HEK293 (cell line): ENCODE data around the gene BSCL2.
A peak's percentile ranks its signal among the peaks of the same experiment; 100 is the strongest.

ENCODE experiments used
- CTCF ChIA-PET: fragments of 350-600 bp; formaldehyde crosslinking; extraction: SDS; loops from one replicate; lab custom pipeline; 2021; ENCODE audit warnings: antibody characterized with exemption; lab: Yijun Ruan, JAX
- POLR2A ChIA-PET: fragments of 300-600 bp; formaldehyde crosslinking; extraction: SDS; loops from one replicate; lab custom pipeline; 2020; ENCODE audit warnings: antibody characterized with exemption, inconsistent platforms; lab: Yijun Ruan, JAX
- H3K27ac ChIP-seq: fragments of 200-500 bp; sonication (Bioruptor generic); 2 replicates; pipeline ENCODE4 v1.5.1; 2014; ENCODE audit warnings: low read depth, low read length, control low read depth, inconsistent platforms; ENCODE audit errors: extremely low read depth
- H3K36me3 ChIP-seq, 2 experiments: fragments of 200-500 bp in 1 of 2; sonication (Bioruptor generic) in 1 of 2; 1 replicate in 1 of 2; 2 replicates in 1 of 2; pipeline ENCODE4 v1.5.1; 2014 to 2017; ENCODE audit warnings: inconsistent platforms in 2 of 2, low read length in 2 of 2; ENCODE audit not compliant: control insufficient read depth in 2 of 2, insufficient read depth in 1 of 2
- H3K4me1 ChIP-seq: fragments of 200-500 bp; sonication (Bioruptor generic); 2 replicates; pipeline ENCODE4 v1.5.1; 2014; ENCODE audit warnings: mild to moderate bottlenecking, low read length, inconsistent platforms; ENCODE audit not compliant: control insufficient read depth, insufficient read depth
- H3K4me3 ChIP-seq: 2 replicates; pipeline ENCODE4 v1.5.1; 2011; ENCODE audit warnings: low read depth, mild to moderate bottlenecking, control low read depth, low read length, moderate library complexity
- H3K9me3 ChIP-seq: fragments of 200-500 bp; sonication (Bioruptor generic); 2 replicates; pipeline ENCODE4 v1.5.1; 2014; ENCODE audit warnings: low read depth, low read length, inconsistent platforms; ENCODE audit not compliant: control insufficient read depth, insufficient read depth
- GLIS2 ChIP-seq: fragments of 450-650 bp; formaldehyde crosslinking; IDR thresholded peaks from 2 replicates; pipeline ENCODE4 v1.5.1; 2016; ENCODE audit warnings: missing biosample characterization, missing genetic modification characterization
- KLF9 ChIP-seq: fragments of 450-650 bp; formaldehyde crosslinking; IDR thresholded peaks from 2 replicates; pipeline ENCODE4 v1.5.1; 2016; ENCODE audit warnings: missing biosample characterization, missing genetic modification characterization, low read depth
- PRDM10 ChIP-seq: fragments of 450-650 bp; formaldehyde crosslinking; IDR thresholded peaks from 2 replicates; pipeline ENCODE4 v1.5.1; 2016; ENCODE audit warnings: missing biosample characterization, missing genetic modification characterization
- SCRT2 ChIP-seq: fragments of 450-650 bp; formaldehyde crosslinking; IDR thresholded peaks from 2 replicates; pipeline ENCODE4 v1.5.1; 2016; ENCODE audit warnings: missing biosample characterization, missing genetic modification characterization
- SP7 ChIP-seq: fragments of 450-650 bp; formaldehyde crosslinking; IDR thresholded peaks from 2 replicates; pipeline ENCODE4 v1.5.1; 2016; ENCODE audit warnings: missing biosample characterization, missing genetic modification characterization
- ZBTB17 ChIP-seq: fragments of 450-650 bp; formaldehyde crosslinking; IDR thresholded peaks from 2 replicates; pipeline ENCODE4 v1.5.1; 2016; ENCODE audit warnings: missing biosample characterization, missing genetic modification characterization
- ZBTB49 ChIP-seq: fragments of 450-650 bp; formaldehyde crosslinking; IDR thresholded peaks from 2 replicates; pipeline ENCODE4 v1.5.1; 2016; ENCODE audit warnings: missing biosample characterization, missing genetic modification characterization, low read depth
- ZFHX2 ChIP-seq: fragments of 450-650 bp; formaldehyde crosslinking; conservative IDR thresholded peaks from 2 replicates; pipeline ENCODE4 v1.5.1; 2016; ENCODE audit warnings: missing biosample characterization, missing genetic modification characterization
- ZIC2 ChIP-seq: fragments of 450-650 bp; formaldehyde crosslinking; IDR thresholded peaks from 2 replicates; pipeline ENCODE4 v1.5.1; 2016; ENCODE audit warnings: missing biosample characterization, missing genetic modification characterization
- ZNF146 ChIP-seq: fragments of 450-650 bp; formaldehyde crosslinking; IDR thresholded peaks from 2 replicates; pipeline ENCODE4 v1.5.1; 2016; ENCODE audit warnings: missing biosample characterization, missing genetic modification characterization
- ZNF157 ChIP-seq: fragments of 450-650 bp; formaldehyde crosslinking; IDR thresholded peaks from 2 replicates; pipeline ENCODE4 v1.5.1; 2016; ENCODE audit warnings: missing biosample characterization, missing genetic modification characterization
- ZNF169 ChIP-seq: fragments of 450-650 bp; formaldehyde crosslinking; IDR thresholded peaks from 2 replicates; pipeline ENCODE4 v1.5.1; 2016; ENCODE audit warnings: missing biosample characterization, missing genetic modification characterization
- ZNF175 ChIP-seq: fragments of 450-650 bp; formaldehyde crosslinking; IDR thresholded peaks from 2 replicates; pipeline ENCODE4 v1.5.1; 2016; ENCODE audit warnings: missing biosample characterization, missing genetic modification characterization
- ZNF239 ChIP-seq: fragments of 450-650 bp; formaldehyde crosslinking; IDR thresholded peaks from 2 replicates; pipeline ENCODE4 v1.5.1; 2016; ENCODE audit warnings: missing biosample characterization, missing genetic modification characterization
- ZNF335 ChIP-seq: fragments of 450-650 bp; formaldehyde crosslinking; conservative IDR thresholded peaks from 2 replicates; pipeline ENCODE4 v1.5.1; 2016; ENCODE audit warnings: missing biosample characterization, missing genetic modification characterization
- ZNF341 ChIP-seq: fragments of 450-650 bp; formaldehyde crosslinking; IDR thresholded peaks from 2 replicates; pipeline ENCODE4; 2016; ENCODE audit warnings: low read depth, missing biosample characterization, missing genetic modification characterization
- ZNF354C ChIP-seq: fragments of 450-650 bp; formaldehyde crosslinking; IDR thresholded peaks from 2 replicates; pipeline ENCODE4 v1.5.1; 2016; ENCODE audit warnings: missing biosample characterization, missing genetic modification characterization, low read depth, borderline replicate concordance
- ZNF394 ChIP-seq: fragments of 450-650 bp; formaldehyde crosslinking; IDR thresholded peaks from 2 replicates; pipeline ENCODE4 v1.5.1; 2016; ENCODE audit warnings: missing biosample characterization, missing genetic modification characterization, mild to moderate bottlenecking, moderate library complexity, borderline replicate concordance
- ZNF449 ChIP-seq: fragments of 450-650 bp; formaldehyde crosslinking; IDR thresholded peaks from 2 replicates; pipeline ENCODE4 v1.5.1; 2017; ENCODE audit warnings: missing biosample characterization, mild to moderate bottlenecking, missing genetic modification characterization, moderate library complexity
- ZNF555 ChIP-seq: fragments of 450-650 bp; formaldehyde crosslinking; conservative IDR thresholded peaks from 2 replicates; pipeline ENCODE4 v1.5.1; 2017; ENCODE audit warnings: missing biosample characterization, mild to moderate bottlenecking, missing genetic modification characterization, inconsistent platforms
- ZNF645 ChIP-seq: fragments of 450-650 bp; formaldehyde crosslinking; IDR thresholded peaks from 2 replicates; pipeline ENCODE4; 2016; ENCODE audit warnings: missing biosample characterization, missing genetic modification characterization
- ZNF701 ChIP-seq: fragments of 450-650 bp; formaldehyde crosslinking; IDR thresholded peaks from 2 replicates; pipeline ENCODE4 v1.5.1; 2016; ENCODE audit warnings: missing biosample characterization, missing genetic modification characterization
- ZNF76 ChIP-seq: fragments of 450-650 bp; formaldehyde crosslinking; IDR thresholded peaks from 2 replicates; pipeline ENCODE4; 2016; ENCODE audit warnings: low read depth, missing biosample characterization, missing genetic modification characterization, borderline replicate concordance
- ZXDB ChIP-seq: fragments of 450-650 bp; formaldehyde crosslinking; IDR thresholded peaks from 2 replicates; pipeline ENCODE4 v1.5.1; 2016; ENCODE audit warnings: missing biosample characterization, missing genetic modification characterization

The BSCL2 gene

GRCh38 chr11:62665075-62665598 lies 42.1 kb downstream of the BSCL2 start, which contains the start of the genes C11orf98 and CSKMT (continued):
- TF ChIP-seq ZNF645 (tag by site-specific recombination) (no peak), SP7 (tag by site-specific recombination) (no peak), ZNF76 (tag by site-specific recombination) (peak; percentile 40; the same call in 1 of the 2 replicates), PRDM10 (tag by site-specific recombination) (peak; percentile 63; the same call in 1 of the 2 replicates), ZXDB (tag by site-specific recombination) (0 out of 2 replicates have a peak, but pooled peaks have one; percentile 25), ZNF239 (tag by site-specific recombination) (no peak), ZNF175 (tag by site-specific recombination) (no peak), ZNF701 (no peak), ZNF169 (tag by site-specific recombination) (no peak)

DNA sequence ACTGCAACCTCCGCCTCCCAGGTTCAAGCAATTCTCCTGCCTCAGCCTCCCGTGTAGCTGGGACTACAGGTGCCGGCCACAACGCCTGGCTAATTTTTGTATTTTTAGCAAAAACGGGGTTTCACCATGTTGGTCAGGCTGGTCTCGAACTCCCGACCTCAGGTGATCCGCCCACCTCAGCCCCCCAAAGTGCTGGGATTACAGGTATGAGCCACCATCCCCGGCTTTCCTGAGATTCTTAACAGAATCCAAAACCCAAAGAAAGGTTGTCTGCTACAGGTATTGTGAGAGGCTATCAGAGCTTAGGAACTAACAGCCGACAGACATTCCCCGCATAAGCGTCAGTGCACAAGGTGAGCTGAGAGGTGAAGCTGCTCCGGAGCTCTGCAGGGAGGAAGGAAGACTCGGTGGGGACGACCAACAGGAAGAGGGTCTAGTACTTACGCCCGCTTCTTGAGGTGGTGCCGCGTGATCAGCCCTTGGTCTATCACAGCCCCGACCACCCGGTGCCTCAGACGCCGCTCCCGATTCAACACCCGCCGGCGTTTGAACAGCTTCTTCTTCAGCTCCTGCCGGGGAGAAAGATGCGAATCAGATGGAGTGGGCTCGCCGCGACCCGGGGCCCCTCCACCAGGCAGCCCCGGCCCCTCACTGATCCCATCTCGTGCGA lies 42.7 kb downstream of the BSCL2 start:
- Histone ChIP-seq H3K36me3 (peaks cover 0 to 39% of the 10 kb centered on the region in 2 experiments; a peak in 2 of 3 replicates), H3K9me3 (no peaks in the 10 kb centered on the region), H3K4me3 (peak overlapping the region; percentile 89), H3K4me1 (no peaks in the 10 kb centered on the region), H3K27ac (peak overlapping the region; percentile 66)
- ChIA-PET CTCF (interaction anchor here (0.6 to 2.5 kb wide), 10 partner anchors 9 to 121 kb away, joined by 3 to 10 read pairs (median 3); no protein-coding TSS in a partner anchor), POLR2A (interaction anchor here (0.6 to 5.0 kb wide), 49 partner anchors 9 to 240 kb away, joined by 3 to 90 read pairs (median 6); partner anchors contain the start of genes B3GAT3, EEF1G, GANAB and HNRNPUL2)
- TF ChIP-seq ZBTB49 (tag by site-specific recombination) (no peak), KLF9 (0 out of 2 replicates have a peak, but pooled peaks have one; percentile 12), ZNF555 (no peak), ZNF146 (tag by site-specific recombination) (no peak), ZFHX2 (tag by site-specific recombination) (peak; percentile 51), ZNF449 (0 out of 2 replicates have a peak, but pooled peaks have one; percentile 20), ZNF394 (tag by site-specific recombination) (0 out of 2 replicates have a peak, but pooled peaks have one; percentile 11), SCRT2 (tag by site-specific recombination) (peak; percentile 25; the same call in 1 of the 2 replicates), ZNF341 (peak; percentile 87), ZNF335 (peak; percentile 41; the same call in 1 of the 2 replicates), ZNF157 (no peak), GLIS2 (tag by site-specific recombination) (peak; percentile 41; the same call in 1 of the 2 replicates), ZBTB17 (tag by site-specific recombination) (0 out of 2 replicates have a peak, but pooled peaks have one; percentile 46), ZIC2 (tag by site-specific recombination) (no peak), ZNF354C (no peak)
